Tibial nerve (tissue), 4 donors: ENCODE measurements around the gene SHKBP1. TPM values are rescaled to one million over a fixed set of nuclear protein-coding genes. Genes with fewer than 3 reads are reported as not detected.

Experiments used
- DNase-seq, 2 donors: peaks; one replicate each; pipeline ENCODE4 v3.0.0-alpha.2; 2019; ENCODE audit warnings: low spot score in 2 of 2
- H3K27ac ChIP-seq, 4 donors: fragments of 200-600 bp; sonication (generic) in 3 of 4; one replicate each; pipeline ENCODE4 v1.5.1; 2017 to 2019; ENCODE audit warnings: mild to moderate bottlenecking in 1 of 4
- H3K27me3 ChIP-seq, 2 donors: fragments of 200-600 bp; sonication (generic) in 1 of 2; one replicate each; pipeline versions ENCODE4 v1.5.1 to v1.6.0; 2017 to 2019
- H3K36me3 ChIP-seq, 3 donors: fragments of 200-600 bp; sonication (generic); one replicate each; pipeline ENCODE4 v1.5.1; 2018 to 2019
- H3K4me1 ChIP-seq, 4 donors: fragments of 200-600 bp; sonication (generic) in 3 of 4; one replicate each; pipeline ENCODE4 v1.5.1; 2017 to 2019
- H3K4me3 ChIP-seq, 4 donors: fragments of 200-600 bp; sonication (generic) in 3 of 4; one replicate each; pipeline ENCODE4 v1.5.1; 2017 to 2019; ENCODE audit warnings: mild to moderate bottlenecking in 1 of 4, moderate library complexity in 1 of 4
- H3K9me3 ChIP-seq, 4 donors: fragments of 200-600 bp; sonication (generic) in 3 of 4; one replicate each; pipeline ENCODE4 v1.5.1; 2017 to 2019
- EP300 ChIP-seq, 2 donors: sonication (generic); formaldehyde crosslinking; IDR thresholded peaks; one replicate each; pipeline ENCODE4 v1.6.1; 2017; ENCODE audit warnings: antibody characterized with exemption in 2 of 2, mild to moderate bottlenecking in 1 of 2
- POLR2A ChIP-seq, 2 donors: fragments of 450-650 bp; IDR thresholded peaks; one replicate each; pipeline ENCODE4 v1.6.1; 2017; ENCODE audit warnings: antibody characterized with exemption in 2 of 2, mild to moderate bottlenecking in 2 of 2, moderate library complexity in 2 of 2
- WGBS, 2 donors: methylation state at CpG; one replicate each; pipeline ENCODE4 v1.1.5; 2018; 5-methylcytosine and 5-hydroxymethylcytosine counted together
- total RNA-seq, 4 donors: library from RNA; depleted of rRNA; stranded (reverse); fragments of >200 nt; gene quantifications; one replicate each; pipeline ENCODE4 v1.1.0, GENCODE V29; 2016
- TF ChIP-seq, protein P1 (sequence below), 5 experiments: fragments of 200-600 bp in 3 of 5; fragments of 450-650 bp in 2 of 5; sonication (generic) in 3 of 5; IDR thresholded peaks; one replicate each; pipeline ENCODE4 v1.5.1; 2016 to 2019; ENCODE audit warnings: antibody characterized with exemption in 5 of 5, mild to moderate bottlenecking in 3 of 5, moderate library complexity in 2 of 5

SHKBP1 gene
- total RNA-seq, 4 donors from 2014 or later = 40.8 to 129 (median 51.2) TPM

DNA sequence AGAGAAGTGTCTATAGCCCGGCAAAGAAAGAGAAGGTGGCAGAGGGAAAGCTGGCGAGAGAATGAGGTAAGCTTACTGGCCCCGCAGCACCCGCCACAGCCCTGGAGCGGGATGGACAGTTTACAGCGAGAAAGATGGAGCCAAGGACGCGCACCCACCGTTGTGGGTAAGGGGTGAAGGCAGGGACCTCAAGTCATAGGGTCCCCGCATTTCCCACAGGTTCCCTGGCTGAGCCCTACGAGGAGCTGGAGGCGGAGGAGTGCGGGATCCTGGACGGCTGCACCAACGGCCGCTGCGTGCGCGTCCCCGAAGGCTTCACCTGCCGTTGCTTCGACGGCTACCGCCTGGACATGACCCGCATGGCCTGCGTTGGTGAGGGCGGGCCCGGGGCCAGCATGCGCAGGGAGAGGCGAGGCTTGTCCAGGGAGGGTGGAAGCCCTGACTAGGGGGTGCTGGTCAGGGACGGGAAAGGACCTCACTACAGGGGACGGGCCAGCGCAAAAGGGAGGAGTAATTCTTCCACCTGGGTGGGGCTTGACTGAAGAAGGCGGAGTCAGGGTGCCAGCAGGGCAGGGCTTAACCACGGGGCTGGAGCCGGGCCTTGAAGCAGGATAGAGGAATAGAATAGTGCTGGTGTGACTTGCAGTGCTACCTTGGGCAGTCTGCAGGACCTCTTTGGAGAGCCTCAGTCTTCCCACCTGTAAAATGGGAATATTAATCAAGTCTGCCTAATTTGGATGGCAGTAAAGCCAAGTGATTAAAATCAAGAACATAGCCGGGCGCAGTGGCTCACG, 51.0 kb downstream of the SHKBP1 start:
- TF ChIP-seq, protein P1, sequence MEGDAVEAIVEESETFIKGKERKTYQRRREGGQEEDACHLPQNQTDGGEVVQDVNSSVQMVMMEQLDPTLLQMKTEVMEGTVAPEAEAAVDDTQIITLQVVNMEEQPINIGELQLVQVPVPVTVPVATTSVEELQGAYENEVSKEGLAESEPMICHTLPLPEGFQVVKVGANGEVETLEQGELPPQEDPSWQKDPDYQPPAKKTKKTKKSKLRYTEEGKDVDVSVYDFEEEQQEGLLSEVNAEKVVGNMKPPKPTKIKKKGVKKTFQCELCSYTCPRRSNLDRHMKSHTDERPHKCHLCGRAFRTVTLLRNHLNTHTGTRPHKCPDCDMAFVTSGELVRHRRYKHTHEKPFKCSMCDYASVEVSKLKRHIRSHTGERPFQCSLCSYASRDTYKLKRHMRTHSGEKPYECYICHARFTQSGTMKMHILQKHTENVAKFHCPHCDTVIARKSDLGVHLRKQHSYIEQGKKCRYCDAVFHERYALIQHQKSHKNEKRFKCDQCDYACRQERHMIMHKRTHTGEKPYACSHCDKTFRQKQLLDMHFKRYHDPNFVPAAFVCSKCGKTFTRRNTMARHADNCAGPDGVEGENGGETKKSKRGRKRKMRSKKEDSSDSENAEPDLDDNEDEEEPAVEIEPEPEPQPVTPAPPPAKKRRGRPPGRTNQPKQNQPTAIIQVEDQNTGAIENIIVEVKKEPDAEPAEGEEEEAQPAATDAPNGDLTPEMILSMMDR (IDR thresholded peaks at IDR 0.05) = no peak
- TF ChIP-seq POLR2A (IDR thresholded peaks at IDR 0.05) = no peak
- TF ChIP-seq EP300 (IDR thresholded peaks at IDR 0.05) = no peak
- no peaks in the 10 kb centered on the region for H3K9me3 ChIP-seq
- no peaks in the 10 kb centered on the region for H3K27me3 ChIP-seq
- 91% methylated on average over 39 of the region's 39 CpGs for WGBS, 2 donors
- no peak overlapping the region for H3K4me3 ChIP-seq
- peaks cover 4 to 81% (median 6%) of the 10 kb centered on the region in 3 donors for H3K36me3 ChIP-seq
- DNase-seq = no peak
- H3K27ac ChIP-seq = no peak overlapping the region
- H3K4me1 ChIP-seq = peaks cover 0 to 23% (median 0%) of the 10 kb centered on the region in 4 donors

DNA sequence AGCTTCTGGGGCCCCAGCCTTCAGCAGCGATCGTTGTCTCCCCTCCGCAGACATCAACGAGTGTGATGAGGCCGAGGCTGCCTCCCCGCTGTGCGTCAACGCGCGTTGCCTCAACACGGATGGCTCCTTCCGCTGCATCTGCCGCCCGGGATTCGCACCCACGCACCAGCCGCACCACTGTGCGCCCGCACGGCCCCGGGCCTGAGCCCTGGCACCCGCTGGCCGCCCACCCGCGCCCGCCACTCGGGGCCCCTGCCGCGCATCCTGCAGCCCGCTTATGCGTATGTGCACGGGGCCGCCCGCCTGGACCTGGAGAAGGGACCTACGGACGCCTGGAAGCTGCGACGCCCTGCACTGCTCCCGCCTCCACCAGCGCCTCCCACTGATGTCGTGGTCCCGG, 52.7 kb downstream of the SHKBP1 start:
- H3K4me1 ChIP-seq = peaks cover 0 to 30% (median 2%) of the 10 kb centered on the region in 4 donors
- 93 to 95% methylated on average over 39 to 42 of the region's 42 CpGs for WGBS, 2 donors

DNA sequence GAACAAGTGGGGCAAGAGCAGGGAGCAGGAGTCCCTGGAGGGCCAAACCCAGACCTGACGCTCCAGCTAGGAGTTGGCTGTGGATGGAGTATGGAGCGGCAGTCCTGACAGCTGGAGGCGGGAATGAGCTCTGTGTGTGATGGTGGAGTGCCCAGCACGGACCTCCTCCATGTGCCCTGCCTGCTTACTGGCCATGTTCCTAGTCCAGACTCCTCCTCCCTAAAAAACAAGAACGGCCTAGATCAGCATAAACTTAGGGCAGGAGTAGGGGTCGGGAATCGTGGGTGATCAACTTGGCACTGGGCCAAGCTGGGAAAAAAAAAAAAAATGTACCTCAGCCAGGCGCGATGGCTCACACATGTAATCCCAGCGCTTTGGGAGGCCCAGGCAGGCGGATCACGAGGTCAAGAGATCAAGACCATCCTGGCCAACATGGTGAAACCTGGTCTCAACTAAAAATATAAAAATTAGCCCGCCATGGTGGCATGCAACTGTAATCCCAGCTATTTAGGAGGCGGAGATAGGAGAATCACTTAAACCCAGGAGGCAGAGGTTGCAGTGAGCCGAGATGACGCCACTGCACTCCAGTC, 54.0 kb downstream of the SHKBP1 start:
- peak overlapping the region in 1 of 4 donors; percentile 20 for H3K27ac ChIP-seq

More for the DNA sequence above, 52.7 kb downstream of the SHKBP1 start:
- Histone ChIP-seq H3K9me3 (no peaks in the 10 kb centered on the region), H3K36me3 (peaks cover 4 to 67% (median 6%) of the 10 kb centered on the region in 3 donors), H3K27me3 (no peaks in the 10 kb centered on the region), H3K27ac (no peak overlapping the region), H3K4me3 (no peak overlapping the region)
- no peak for DNase-seq
- TF ChIP-seq, protein P1 (IDR thresholded peaks at IDR 0.05) = no peak
- TF ChIP-seq POLR2A (IDR thresholded peaks at IDR 0.05) (no peak), EP300 (IDR thresholded peaks at IDR 0.05) (no peak)

DNA sequence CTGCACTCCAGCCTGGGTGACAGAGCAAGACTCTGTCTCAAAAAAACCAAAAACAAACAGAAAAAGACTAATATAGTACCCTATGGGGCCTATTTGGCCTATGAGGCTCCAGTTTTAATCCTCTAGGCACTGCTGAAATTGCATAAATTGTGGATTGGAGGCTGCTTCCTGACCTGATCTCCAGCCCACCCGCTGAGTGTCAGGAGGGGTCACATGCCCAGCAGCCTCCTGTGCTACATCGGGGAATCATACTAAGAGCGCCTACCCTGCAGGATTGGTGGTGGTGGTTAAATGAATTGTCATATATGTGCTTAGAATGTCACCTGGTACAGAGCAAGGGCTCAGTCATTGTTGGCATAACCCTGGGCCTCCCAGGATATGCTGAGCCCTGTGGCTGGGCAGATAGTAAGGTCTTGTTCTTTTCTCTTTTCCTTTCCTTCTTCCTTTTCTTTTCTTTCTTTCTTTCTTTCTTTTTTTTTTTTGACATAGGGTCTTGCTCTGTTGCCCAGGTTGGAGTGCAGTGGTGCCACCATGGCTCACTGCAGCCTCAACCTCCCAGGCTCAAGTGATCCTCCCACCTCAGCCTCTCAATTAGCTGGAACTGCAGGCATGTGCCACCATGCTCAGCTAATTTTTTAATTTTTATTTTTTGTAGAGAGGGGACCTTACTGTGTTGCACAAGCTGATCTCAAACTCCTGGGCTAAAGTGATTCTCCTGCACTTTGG, 55.8 kb downstream of the SHKBP1 start:
- peaks cover 0 to 39% (median 0%) of the 10 kb centered on the region in 3 donors for H3K36me3 ChIP-seq
- peaks cover 0 to 35% (median 2%) of the 10 kb centered on the region in 4 donors for H3K4me1 ChIP-seq
- no peaks in the 10 kb centered on the region for H3K9me3 ChIP-seq
- peak overlapping the region in 1 of 4 donors; percentile 65 for H3K27ac ChIP-seq
- no peak for DNase-seq
- TF ChIP-seq, protein P1 (IDR thresholded peaks at IDR 0.05) = no peak
- TF ChIP-seq POLR2A (IDR thresholded peaks at IDR 0.05) (no peak), EP300 (IDR thresholded peaks at IDR 0.05) (no peak)
- H3K27me3 ChIP-seq = no peaks in the 10 kb centered on the region
- H3K4me3 ChIP-seq = no peak overlapping the region
- 45 to 63% methylated on average over 3 of the region's 3 CpGs for WGBS, 2 donors

More for the DNA sequence above, 54.0 kb downstream of the SHKBP1 start:
- H3K9me3 ChIP-seq = no peaks in the 10 kb centered on the region
- 63 to 70% methylated on average over 16 of the region's 16 CpGs for WGBS, 2 donors
- peaks cover 0 to 35% (median 2%) of the 10 kb centered on the region in 4 donors for H3K4me1 ChIP-seq
- peaks cover 4 to 57% (median 6%) of the 10 kb centered on the region in 3 donors for H3K36me3 ChIP-seq
- TF ChIP-seq EP300 (IDR thresholded peaks at IDR 0.05) (no peak), POLR2A (IDR thresholded peaks at IDR 0.05) (no peak)
- TF ChIP-seq, protein P1 (IDR thresholded peaks at IDR 0.05) = no peak
- H3K4me3 ChIP-seq = no peak overlapping the region
- no peaks in the 10 kb centered on the region for H3K27me3 ChIP-seq
- DNase-seq = no peak
